ENCODE measurements around the gene BMPER. TPM values are rescaled to one million over a fixed set of nuclear protein-coding genes. Genes with fewer than 3 reads are reported as not detected.

The BMPER gene
- total and polyA plus RNA-seq, 2 experiments from 2014 or later, result 40.5 to 97.3 TPM

- no peak overlapping the region for H3K9ac ChIP-seq
- no peak for TF ChIP-seq EZH2phosphoT487 (IDR thresholded peaks at IDR 0.05; ENCODE audit: insufficient read depth, low read depth)
- no peak for TF ChIP-seq EZH2 (IDR thresholded peaks at IDR 0.05; ENCODE audit: insufficient read depth, poor library complexity, severe bottlenecking)
- no peak overlapping the region for H3K4me3 ChIP-seq
- H3F3A ChIP-seq (ENCODE audit: insufficient read depth), result no peaks in the 10 kb centered on the region
- no peaks in the 10 kb centered on the region for H3K79me2 ChIP-seq (ENCODE audit: insufficient read depth)
- H3K27me3 ChIP-seq (replicated peaks; ENCODE audit: insufficient read depth), result no peaks in the 10 kb centered on the region
- 35 to 46% methylated on average over 4 of the region's 4 CpGs for WGBS, 2 experiments (ENCODE audit: low coverage in 1 of 2, low lambda C conversion rate in 2 of 2, missing lambda C conversion rate in 2 of 2)
- H3K9me2 ChIP-seq (ENCODE audit: insufficient read depth), result no peaks in the 10 kb centered on the region
- in situ Hi-C loops (cut with MboI), result no loop called here
- peak; percentile 73 for DNase-seq
- no peaks in the 10 kb centered on the region for H3K36me3 ChIP-seq (ENCODE audit: low read depth)
- no peaks in the 10 kb centered on the region for H3K9me3 ChIP-seq (ENCODE audit: low read depth)
- H3K4me1 ChIP-seq (ENCODE audit: insufficient read depth), result peaks cover 18% of the 10 kb centered on the region
- no peaks in the 10 kb centered on the region for H4K20me1 ChIP-seq (ENCODE audit: insufficient read depth)
- H2AFZ ChIP-seq, result no peak overlapping the region
- no peak overlapping the region for H3K27ac ChIP-seq
- no peak overlapping the region for H3K4me2 ChIP-seq (ENCODE audit: unreplicated experiment)
Observed at GRCh38 chr7:33892945-33893344, 12.4 kb upstream of the BMPER start.

- 68 to 72% methylated on average over 4 of the region's 4 CpGs for WGBS, 2 experiments (ENCODE audit: low coverage in 1 of 2, low lambda C conversion rate in 2 of 2, missing lambda C conversion rate in 2 of 2)
- Histone ChIP-seq H3K27me3 (replicated peaks; ENCODE audit: insufficient read depth) (no peaks in the 10 kb centered on the region), H3K9me2 (ENCODE audit: insufficient read depth) (no peaks in the 10 kb centered on the region), H3F3A (ENCODE audit: insufficient read depth) (no peaks in the 10 kb centered on the region), H3K4me1 (ENCODE audit: insufficient read depth) (peaks cover 18% of the 10 kb centered on the region), H3K9me3 (ENCODE audit: low read depth) (no peaks in the 10 kb centered on the region), H3K9ac (no peak overlapping the region), H3K4me2 (ENCODE audit: unreplicated experiment) (no peak overlapping the region), H4K20me1 (ENCODE audit: insufficient read depth) (no peaks in the 10 kb centered on the region), H3K4me3 (no peak overlapping the region), H3K36me3 (ENCODE audit: low read depth) (no peaks in the 10 kb centered on the region), H3K79me2 (ENCODE audit: insufficient read depth) (no peaks in the 10 kb centered on the region), H3K27ac (no peak overlapping the region), H2AFZ (no peak overlapping the region)
- DNase-seq, result no peak
- TF ChIP-seq EZH2phosphoT487 (IDR thresholded peaks at IDR 0.05; ENCODE audit: insufficient read depth, low read depth) (no peak), EZH2 (IDR thresholded peaks at IDR 0.05; ENCODE audit: insufficient read depth, poor library complexity, severe bottlenecking) (no peak)
- in situ Hi-C loops (cut with MboI), result no loop called here
Observed at GRCh38 chr7:33893377-33893776, 12.0 kb upstream of the BMPER start.

- TF ChIP-seq EZH2 (IDR thresholded peaks at IDR 0.05; ENCODE audit: insufficient read depth, poor library complexity, severe bottlenecking) (no peak), EZH2phosphoT487 (IDR thresholded peaks at IDR 0.05; ENCODE audit: insufficient read depth, low read depth) (no peak)
- H3K79me2 ChIP-seq (ENCODE audit: insufficient read depth), result no peaks in the 10 kb centered on the region
- H4K20me1 ChIP-seq (ENCODE audit: insufficient read depth), result no peaks in the 10 kb centered on the region
- H3K9me3 ChIP-seq (ENCODE audit: low read depth), result no peaks in the 10 kb centered on the region
- H2AFZ ChIP-seq, result peak overlapping the region; percentile 43; the same call in 1 of the 2 replicates
- no peak overlapping the region for H3K9ac ChIP-seq
- H3K36me3 ChIP-seq (ENCODE audit: low read depth), result no peaks in the 10 kb centered on the region
- no peak overlapping the region for H3K27ac ChIP-seq
- H3K27me3 ChIP-seq (replicated peaks; ENCODE audit: insufficient read depth), result no peaks in the 10 kb centered on the region
- peak; percentile 89 for DNase-seq
- H3K4me3 ChIP-seq, result no peak overlapping the region; the same call in 1 of the 2 replicates
- peaks cover 9% of the 10 kb centered on the region for H3F3A ChIP-seq (ENCODE audit: insufficient read depth)
- peaks cover 27% of the 10 kb centered on the region for H3K4me1 ChIP-seq (ENCODE audit: insufficient read depth)
- in situ Hi-C loops (cut with MboI), result no loop called here
- no peaks in the 10 kb centered on the region for H3K9me2 ChIP-seq (ENCODE audit: insufficient read depth)
- H3K4me2 ChIP-seq (ENCODE audit: unreplicated experiment), result peak overlapping the region; percentile 57
- WGBS, 2 experiments (ENCODE audit: low coverage in 1 of 2, low lambda C conversion rate in 2 of 2, missing lambda C conversion rate in 2 of 2), result 9 to 13% methylated on average over 17 of the region's 17 CpGs
Observed at GRCh38 chr7:33895025-33895804, 10.1 kb upstream of the BMPER start.

GRCh38 chr7:33900501-33900900 lies 4.8 kb upstream of the BMPER start:
- Histone ChIP-seq H3K79me2 (ENCODE audit: insufficient read depth) (peaks cover 1% of the 10 kb centered on the region), H4K20me1 (ENCODE audit: insufficient read depth) (no peaks in the 10 kb centered on the region), H3K27ac (peak overlapping the region; percentile 49), H3K4me2 (ENCODE audit: unreplicated experiment) (peak overlapping the region; percentile 51), H3K9me2 (ENCODE audit: insufficient read depth) (no peaks in the 10 kb centered on the region), H3K36me3 (ENCODE audit: low read depth) (no peaks in the 10 kb centered on the region), H3K9ac (no peak overlapping the region), H3K27me3 (replicated peaks; ENCODE audit: insufficient read depth) (no peaks in the 10 kb centered on the region), H2AFZ (no peak overlapping the region), H3F3A (ENCODE audit: insufficient read depth) (peaks cover 40% of the 10 kb centered on the region), H3K4me1 (ENCODE audit: insufficient read depth) (peaks cover 48% of the 10 kb centered on the region), H3K9me3 (ENCODE audit: low read depth) (no peaks in the 10 kb centered on the region), H3K4me3 (no peak overlapping the region)
- in situ Hi-C loops (cut with MboI), result loop anchor here (10.0 kb wide), 1 partner anchor 146 kb away; no protein-coding TSS in a partner anchor
- no peak for TF ChIP-seq EZH2phosphoT487 (IDR thresholded peaks at IDR 0.05; ENCODE audit: insufficient read depth, low read depth)
- TF ChIP-seq EZH2 (IDR thresholded peaks at IDR 0.05; ENCODE audit: insufficient read depth, poor library complexity, severe bottlenecking), result no peak
- peak; percentile 74 for DNase-seq
